Spleen (tissue), 11 donors: ENCODE results near the gene TTLL5. TPM values are rescaled to one million over a fixed set of nuclear protein-coding genes. Genes with fewer than 3 reads are reported as not detected.

ENCODE experiments used
- DNase-seq: peaks from one replicate; pipeline ENCODE4 v3.0.0-alpha.2; 2020
- H3K27ac ChIP-seq, 8 donors: fragments of 200-600 bp; sonication (generic) in 7 of 8; 1 replicate in 4 of 8; 2 replicates in 4 of 8; pipeline versions ENCODE4 v1.5.0 to v1.8.0; 2016 to 2021; ENCODE audit warnings: inconsistent platforms in 4 of 8, mild to moderate bottlenecking in 4 of 8, moderate library complexity in 1 of 8
- H3K27me3 ChIP-seq, 7 donors: fragments of 200-600 bp; sonication (generic) in 6 of 7; replicated peaks in 1 of 7; 1 replicate in 4 of 7; 2 replicates in 3 of 7; pipeline versions ENCODE4 v1.5.0 to v1.8.0; 2016 to 2021; ENCODE audit warnings: inconsistent platforms in 3 of 7, mild to moderate bottlenecking in 1 of 7
- H3K36me3 ChIP-seq, 6 donors: fragments of 200-600 bp; sonication (generic) in 5 of 6; 1 replicate in 4 of 6; 2 replicates in 2 of 6; pipeline versions ENCODE4 v1.5.0 to v1.8.0; 2016 to 2021; ENCODE audit warnings: inconsistent platforms in 2 of 6
- H3K4me1 ChIP-seq, 6 donors: fragments of 200-600 bp; sonication (generic) in 5 of 6; 1 replicate in 3 of 6; 2 replicates in 3 of 6; pipeline versions ENCODE4 v1.5.0 to v1.8.0; 2016 to 2021; ENCODE audit warnings: inconsistent platforms in 3 of 6
- H3K4me3 ChIP-seq, 8 donors: fragments of 200-600 bp; sonication (generic) in 7 of 8; 1 replicate in 4 of 8; 2 replicates in 4 of 8; pipeline versions ENCODE4 v1.5.0 to v1.8.0; 2016 to 2021; ENCODE audit warnings: inconsistent platforms in 4 of 8, mild to moderate bottlenecking in 4 of 8, moderate library complexity in 2 of 8
- H3K9me3 ChIP-seq, 8 donors: fragments of 200-600 bp; sonication (generic) in 7 of 8; 1 replicate in 4 of 8; 2 replicates in 4 of 8; pipeline versions ENCODE4 v1.5.0 to v1.8.0; 2016 to 2021; ENCODE audit warnings: inconsistent platforms in 4 of 8
- CTCF ChIP-seq, 11 experiments: fragments of 200-600 bp in 7 of 11; fragments of 450-650 bp in 4 of 11; sonication (generic) in 4 of 11; IDR thresholded peaks in 8 of 11; conservative IDR thresholded peaks in 3 of 11; 1 replicate in 7 of 11; 2 replicates in 4 of 11; pipeline versions ENCODE4 v1.4.0 to v1.8.0; 2016 to 2021; ENCODE audit warnings: antibody characterized with exemption in 11 of 11, inconsistent platforms in 4 of 11, mild to moderate bottlenecking in 1 of 11
- POLR2A ChIP-seq, 3 donors: fragments of 450-650 bp; IDR thresholded peaks; one replicate each; pipeline ENCODE4 v1.5.1; 2017; ENCODE audit warnings: antibody characterized with exemption in 3 of 3, mild to moderate bottlenecking in 1 of 3
- POLR2AphosphoS5 ChIP-seq, 3 donors: sonication (generic); formaldehyde crosslinking; IDR thresholded peaks; one replicate each; pipeline ENCODE4 v1.5.1; 2017; ENCODE audit warnings: antibody characterized with exemption in 3 of 3
- WGBS, 5 donors: extraction: QIAGEN DNeasy Blood & Tissue Kit in 3 of 5; methylation state at CpG; one replicate each; pipeline versions ENCODE4 v1.1.5 to v1.1.7; 2013 to 2018; 5-methylcytosine and 5-hydroxymethylcytosine counted together
- intact Hi-C: fragments of 100-400 bp; cut with DNase I; formaldehyde crosslinking; loops from one replicate; pipeline ENCODE4 v1.15.0; 2023; ENCODE audit warnings: low total_unique reads
- polyA plus RNA-seq, 3 donors: library from polyadenylated mRNA; stranded (reverse); fragments of 200-250 nt; gene quantifications; one replicate each; pipeline ENCODE4 v1.2.1, GENCODE V29; 2013
- total RNA-seq, 7 donors: library from RNA; depleted of rRNA in 3 of 7; stranded (reverse); fragments of >200 nt in 3 of 7; fragmentation: NEBNext Ultra II Directional in 4 of 7; extraction: Animal tissue kit (Norgen Biotek cat#: 25700) in 4 of 7; gene quantifications; one replicate each; pipeline versions ENCODE4 v1.1.0 to v1.2.1, GENCODE V29; 2016 to 2021
- donor health status: healthy with polysubstance abuse.
- donor health status: DM: no; HTN: no; CAD: no; lungs with moderate emphysema.
- donor health status: DM: no; HTN: no; CAD: no.
- donor health status: Bipolar disorder and iron deficiency.
- donor health status: healthy.
- donor health status: DM: no; HTN: no; CAD: no.
- donor health status: DM: yes; HTN: yes; CAD: no.

Gene TTLL5
- total and polyA plus RNA-seq, 10 donors, result 4.5 to 44.1 (median 31.6) TPM

- peaks cover 3 to 17% (median 7%) of the 10 kb centered on the region in 6 donors for H3K4me1 ChIP-seq
- H3K4me3 ChIP-seq, result no peak overlapping the region
- H3K27ac ChIP-seq, result no peak overlapping the region
- 91 to 100% (median 97%) methylated on average over 1 of the region's 1 CpG for WGBS, 5 donors
- no peak for TF ChIP-seq CTCF (IDR thresholded peaks at IDR 0.05 in 8 of 11, conservative IDR thresholded peaks at IDR 0.05 in 3 of 11)
- TF ChIP-seq POLR2A (IDR thresholded peaks at IDR 0.05), result no peak
- no peak for TF ChIP-seq POLR2AphosphoS5 (IDR thresholded peaks at IDR 0.05)
- DNase-seq, result no peak
- H3K36me3 ChIP-seq, result peaks cover 0 to 91% (median 40%) of the 10 kb centered on the region in 6 donors
- H3K9me3 ChIP-seq, result no peaks in the 10 kb centered on the region
- H3K27me3 ChIP-seq, result no peaks in the 10 kb centered on the region
- intact Hi-C loops, result no loop called here
These were observed 11.7 kb upstream of the TTLL5 start for GRCh38 chr14:75649337-75649736.

GRCh38 chr14:75649773-75650172 is 11.3 kb upstream of the TTLL5 start:
- H3K9me3 ChIP-seq, result no peaks in the 10 kb centered on the region
- H3K36me3 ChIP-seq, result peaks cover 0 to 92% (median 43%) of the 10 kb centered on the region in 6 donors
- WGBS, 5 donors, result 92 to 100% (median 96%) methylated on average over 1 of the region's 1 CpG
- no peaks in the 10 kb centered on the region for H3K27me3 ChIP-seq
- TF ChIP-seq POLR2A (IDR thresholded peaks at IDR 0.05), result no peak
- no peak for TF ChIP-seq POLR2AphosphoS5 (IDR thresholded peaks at IDR 0.05)
- no peak for TF ChIP-seq CTCF (IDR thresholded peaks at IDR 0.05 in 8 of 11, conservative IDR thresholded peaks at IDR 0.05 in 3 of 11)
- no peak overlapping the region for H3K27ac ChIP-seq
- peaks cover 3 to 18% (median 7%) of the 10 kb centered on the region in 6 donors for H3K4me1 ChIP-seq
- no peak overlapping the region for H3K4me3 ChIP-seq
- intact Hi-C loops, result loop anchor here (10.0 kb wide), 1 partner anchor 345 kb away; no protein-coding TSS in a partner anchor
- no peak for DNase-seq

- peaks cover 0 to 94% (median 46%) of the 10 kb centered on the region in 6 donors for H3K36me3 ChIP-seq
- H3K27ac ChIP-seq, result no peak overlapping the region
- no peaks in the 10 kb centered on the region for H3K9me3 ChIP-seq
- intact Hi-C loops, result loop anchor here (10.0 kb wide), 1 partner anchor 346 kb away; no protein-coding TSS in a partner anchor
- H3K27me3 ChIP-seq, result no peaks in the 10 kb centered on the region
- DNase-seq, result no peak
- H3K4me3 ChIP-seq, result no peak overlapping the region
- no peak for TF ChIP-seq POLR2AphosphoS5 (IDR thresholded peaks at IDR 0.05)
- TF ChIP-seq CTCF (IDR thresholded peaks at IDR 0.05 in 8 of 11, conservative IDR thresholded peaks at IDR 0.05 in 3 of 11), result no peak
- TF ChIP-seq POLR2A (IDR thresholded peaks at IDR 0.05), result no peak
- 92 to 97% (median 95%) methylated on average over 5 of the region's 5 CpGs for WGBS, 5 donors
- peaks cover 3 to 18% (median 7%) of the 10 kb centered on the region in 6 donors for H3K4me1 ChIP-seq
These were observed 10.6 kb upstream of the TTLL5 start for GRCh38 chr14:75650253-75651058.

- Histone ChIP-seq H3K27me3 (no peaks in the 10 kb centered on the region), H3K27ac (no peak overlapping the region), H3K9me3 (no peaks in the 10 kb centered on the region), H3K4me1 (peaks cover 3 to 18% (median 4%) of the 10 kb centered on the region in 6 donors), H3K36me3 (peaks cover 0 to 88% (median 57%) of the 10 kb centered on the region in 6 donors), H3K4me3 (no peak overlapping the region)
- intact Hi-C loops, result loop anchor here (10.0 kb wide), 1 partner anchor 349 kb away; no protein-coding TSS in a partner anchor
- WGBS, 5 donors, result 86 to 100% (median 97%) methylated on average over 1 of the region's 1 CpG
- DNase-seq, result no peak
- no peak for TF ChIP-seq CTCF (IDR thresholded peaks at IDR 0.05 in 8 of 11, conservative IDR thresholded peaks at IDR 0.05 in 3 of 11)
- TF ChIP-seq POLR2AphosphoS5 (IDR thresholded peaks at IDR 0.05), result no peak
- no peak for TF ChIP-seq POLR2A (IDR thresholded peaks at IDR 0.05)
These were observed 7.5 kb upstream of the TTLL5 start for GRCh38 chr14:75653563-75653962.
